Measurements from ENCODE around the gene LDAF1.

The LDAF1 gene

GRCh38 chr16:21227866-21228265, 69.4 kb downstream of the LDAF1 start:
- no peak for FAIRE-seq

GRCh38 chr16:21228361-21228872, 69.9 kb downstream of the LDAF1 start:
- FAIRE-seq (no peak), DNase-seq (ENCODE audit: extremely low spot score, insufficient read length, low read depth) (no peak)

More at GRCh38 chr16:21227866-21228265, 69.4 kb downstream of the LDAF1 start:
- no peak for DNase-seq (ENCODE audit: extremely low spot score, insufficient read length, low read depth)
